ENCODE measurements around the gene ANKRD1. TPM values are rescaled to one million over a fixed set of nuclear protein-coding genes. Genes with fewer than 3 reads are reported as not detected.

Gene ANKRD1
- total RNA-seq, 1 donor from 2014 or later = not detected

DNA sequence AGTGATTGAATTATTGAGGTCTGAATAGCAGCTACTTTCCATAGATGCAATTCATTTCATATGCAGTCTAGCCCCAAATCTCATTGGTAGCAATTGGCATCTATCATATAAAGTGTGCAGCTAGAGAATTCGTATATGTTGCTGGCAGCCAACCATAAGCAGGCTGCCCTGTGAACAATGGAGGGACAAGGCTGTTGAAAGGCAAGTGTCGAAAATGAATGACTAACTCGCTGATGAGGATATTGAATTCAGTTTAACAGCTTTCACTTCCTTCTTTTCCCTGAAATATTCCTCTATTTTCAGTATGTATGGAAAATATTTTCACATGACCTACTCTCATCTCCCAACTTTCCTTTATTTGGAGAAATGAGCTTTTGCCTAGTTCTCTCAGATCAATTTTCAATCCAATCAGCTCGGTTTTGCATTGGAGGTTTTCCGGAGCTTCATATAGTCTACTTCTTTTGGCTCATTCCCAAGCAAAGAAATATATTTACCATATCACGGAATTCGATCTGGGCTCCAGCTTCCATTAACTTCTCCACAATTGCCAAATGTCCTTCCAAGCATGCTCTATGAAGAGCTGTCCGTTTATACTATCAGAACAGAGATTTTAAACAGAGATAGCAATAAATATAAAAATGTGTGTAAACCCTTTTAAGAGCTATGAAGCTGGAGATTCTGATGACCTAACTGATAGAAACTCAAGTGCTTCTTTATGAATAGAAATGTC is 3.5 kb downstream of the ANKRD1 start:
- Mint-ChIP-seq H3K27ac (ENCODE audit: unreplicated experiment) (no peak overlapping the region), H3K4me1 (ENCODE audit: low read depth, unreplicated experiment) (no peaks in the 10 kb centered on the region), H3K36me3 (ENCODE audit: unreplicated experiment) (no peaks in the 10 kb centered on the region), H3K27me3 (ENCODE audit: unreplicated experiment) (peaks cover 11% of the 10 kb centered on the region), H3K4me3 (ENCODE audit: unreplicated experiment) (no peak overlapping the region), H3K9me3 (ENCODE audit: unreplicated experiment) (peaks cover 3% of the 10 kb centered on the region)
- no peak for DNase-seq
- TF ChIP-seq, protein P1, sequence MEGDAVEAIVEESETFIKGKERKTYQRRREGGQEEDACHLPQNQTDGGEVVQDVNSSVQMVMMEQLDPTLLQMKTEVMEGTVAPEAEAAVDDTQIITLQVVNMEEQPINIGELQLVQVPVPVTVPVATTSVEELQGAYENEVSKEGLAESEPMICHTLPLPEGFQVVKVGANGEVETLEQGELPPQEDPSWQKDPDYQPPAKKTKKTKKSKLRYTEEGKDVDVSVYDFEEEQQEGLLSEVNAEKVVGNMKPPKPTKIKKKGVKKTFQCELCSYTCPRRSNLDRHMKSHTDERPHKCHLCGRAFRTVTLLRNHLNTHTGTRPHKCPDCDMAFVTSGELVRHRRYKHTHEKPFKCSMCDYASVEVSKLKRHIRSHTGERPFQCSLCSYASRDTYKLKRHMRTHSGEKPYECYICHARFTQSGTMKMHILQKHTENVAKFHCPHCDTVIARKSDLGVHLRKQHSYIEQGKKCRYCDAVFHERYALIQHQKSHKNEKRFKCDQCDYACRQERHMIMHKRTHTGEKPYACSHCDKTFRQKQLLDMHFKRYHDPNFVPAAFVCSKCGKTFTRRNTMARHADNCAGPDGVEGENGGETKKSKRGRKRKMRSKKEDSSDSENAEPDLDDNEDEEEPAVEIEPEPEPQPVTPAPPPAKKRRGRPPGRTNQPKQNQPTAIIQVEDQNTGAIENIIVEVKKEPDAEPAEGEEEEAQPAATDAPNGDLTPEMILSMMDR (IDR thresholded peaks at IDR 0.05; ENCODE audit: partially characterized antibody, unreplicated experiment) = no peak

DNA sequence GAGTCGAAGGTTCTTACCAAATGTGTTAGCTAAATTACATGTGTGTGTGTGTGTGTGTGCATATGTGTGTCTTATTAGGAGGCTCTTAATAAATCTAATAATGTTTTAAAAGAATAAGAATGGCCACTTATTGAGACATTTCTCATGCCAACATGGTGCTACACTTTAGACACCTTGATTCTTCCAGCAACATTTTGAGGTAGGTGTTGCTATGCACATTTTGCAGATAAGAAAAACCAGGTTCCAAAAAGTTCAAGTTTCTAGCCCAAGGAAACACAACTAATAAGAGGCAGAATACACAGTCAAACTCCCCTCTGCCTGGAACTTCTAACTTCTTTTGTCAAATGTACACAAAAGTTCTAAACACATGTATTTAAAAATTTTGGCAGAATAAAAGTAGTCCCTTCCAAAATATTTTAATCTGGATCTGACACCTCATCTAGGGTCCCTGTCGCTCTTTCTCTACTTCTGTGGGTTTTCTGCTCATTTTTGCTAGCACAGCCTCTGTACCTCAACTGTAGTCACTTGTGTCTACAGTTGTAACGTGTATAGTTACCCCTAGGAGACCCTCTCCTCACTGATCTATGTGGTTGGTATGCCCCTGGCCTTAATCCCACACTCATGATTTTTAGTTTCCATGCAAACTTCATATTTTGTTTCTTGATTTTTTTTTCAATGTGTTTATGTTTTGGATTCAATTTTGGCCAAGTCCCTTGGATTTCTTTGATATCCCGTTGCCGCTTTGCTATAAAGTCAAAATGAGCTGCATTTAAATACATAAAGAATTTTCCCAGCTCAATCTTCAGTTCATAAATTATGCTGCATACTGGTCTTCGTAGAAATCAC is 4.3 kb downstream of the ANKRD1 start:
- DNase-seq = no peak
- Mint-ChIP-seq H3K9me3 (ENCODE audit: unreplicated experiment) (peaks cover 4% of the 10 kb centered on the region), H3K27me3 (ENCODE audit: unreplicated experiment) (peaks cover 7% of the 10 kb centered on the region), H3K36me3 (ENCODE audit: unreplicated experiment) (no peaks in the 10 kb centered on the region), H3K4me3 (ENCODE audit: unreplicated experiment) (no peak overlapping the region), H3K4me1 (ENCODE audit: low read depth, unreplicated experiment) (no peaks in the 10 kb centered on the region), H3K27ac (ENCODE audit: unreplicated experiment) (no peak overlapping the region)
- TF ChIP-seq, protein P1 (IDR thresholded peaks at IDR 0.05; ENCODE audit: partially characterized antibody, unreplicated experiment) = no peak

DNA sequence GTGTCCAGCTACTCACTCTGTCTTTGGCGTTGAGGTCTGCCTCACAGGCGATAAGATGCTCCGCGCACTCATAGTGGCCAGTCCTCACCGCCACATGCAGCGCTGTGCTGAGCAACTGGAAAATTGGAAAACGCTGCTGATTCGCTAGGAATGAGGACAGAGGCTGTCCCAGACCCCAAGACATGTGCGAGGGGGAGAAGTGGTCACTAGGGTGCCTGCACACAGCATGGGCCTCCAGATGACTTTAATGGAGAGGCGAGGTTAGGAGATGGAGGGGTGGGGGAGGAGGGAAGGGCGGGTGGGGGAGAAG is 5.2 kb downstream of the ANKRD1 start:
- Mint-ChIP-seq H3K27ac (ENCODE audit: unreplicated experiment) (no peak overlapping the region), H3K27me3 (ENCODE audit: unreplicated experiment) (peaks cover 7% of the 10 kb centered on the region), H3K4me3 (ENCODE audit: unreplicated experiment) (no peak overlapping the region), H3K4me1 (ENCODE audit: low read depth, unreplicated experiment) (no peaks in the 10 kb centered on the region), H3K9me3 (ENCODE audit: unreplicated experiment) (peaks cover 4% of the 10 kb centered on the region), H3K36me3 (ENCODE audit: unreplicated experiment) (no peaks in the 10 kb centered on the region)
- TF ChIP-seq, protein P1 (IDR thresholded peaks at IDR 0.05; ENCODE audit: partially characterized antibody, unreplicated experiment) = no peak
- no peak for DNase-seq

DNA sequence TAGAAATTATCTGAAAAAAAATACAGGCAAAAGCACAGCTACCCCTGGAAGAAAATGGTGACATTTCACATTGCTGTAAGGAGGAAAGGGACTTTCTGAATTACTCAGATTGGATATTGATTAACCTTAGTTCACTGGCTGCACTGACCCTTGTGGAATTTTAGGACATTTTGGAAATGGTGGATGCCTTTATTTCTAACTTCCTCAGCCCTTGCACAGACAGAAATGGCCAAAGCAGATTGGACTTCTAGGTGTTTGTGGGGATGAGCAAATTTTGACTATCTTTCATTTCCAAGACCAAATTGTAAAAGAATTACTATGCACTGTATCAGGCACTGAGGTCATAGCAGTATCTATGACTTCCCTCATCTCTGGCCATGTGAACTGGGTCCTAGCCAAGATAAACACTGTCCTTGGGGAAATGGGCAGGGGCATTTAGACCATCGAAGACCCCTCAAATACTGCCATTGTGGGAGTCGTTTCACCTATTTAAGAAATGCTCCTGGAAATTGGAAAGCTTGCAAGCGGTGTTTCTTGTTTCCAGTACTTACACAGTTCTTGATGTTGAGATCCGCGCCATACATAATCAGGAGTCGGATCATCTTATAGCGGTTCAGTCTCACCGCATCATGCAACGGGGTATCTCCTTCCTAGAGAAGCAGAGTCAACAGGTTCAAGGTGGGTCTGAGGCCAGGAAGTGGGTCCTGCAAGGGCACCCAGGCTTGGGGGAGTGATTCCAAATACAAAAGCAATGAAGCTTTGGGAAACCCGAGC is 5.7 kb downstream of the ANKRD1 start:
- Mint-ChIP-seq H3K4me1 (ENCODE audit: low read depth, unreplicated experiment) (no peaks in the 10 kb centered on the region), H3K36me3 (ENCODE audit: unreplicated experiment) (no peaks in the 10 kb centered on the region), H3K27ac (ENCODE audit: unreplicated experiment) (no peak overlapping the region), H3K4me3 (ENCODE audit: unreplicated experiment) (no peak overlapping the region), H3K27me3 (ENCODE audit: unreplicated experiment) (peaks cover 7% of the 10 kb centered on the region), H3K9me3 (ENCODE audit: unreplicated experiment) (peaks cover 4% of the 10 kb centered on the region)
- DNase-seq = no peak
- TF ChIP-seq, protein P1 (IDR thresholded peaks at IDR 0.05; ENCODE audit: partially characterized antibody, unreplicated experiment) = no peak

All from glutamatergic neuron (in vitro differentiated cells).